DOHH2 (cell line): ENCODE measurements around the gene MTRR.

ENCODE experiments used
- H3F3A ChIP-seq: fragments of 200-600 bp; sonication (generic), shearing (Covaris generic); 2 replicates; pipeline ENCODE4 v1.6.0; 2016; ENCODE audit warnings: antibody characterized with exemption, mild to moderate bottlenecking; ENCODE audit not compliant: control insufficient read depth, insufficient read depth
- H3K27ac ChIP-seq: fragments of 200-600 bp; sonication (generic); 2 replicates; pipeline ENCODE4 v1.5.1; 2014; ENCODE audit warnings: low read depth, mild to moderate bottlenecking, low read length, moderate library complexity
- H3K27me3 ChIP-seq: fragments of 200-600 bp; sonication (generic); 2 replicates; pipeline ENCODE4 v1.6.1; 2014; ENCODE audit warnings: mild to moderate bottlenecking, low read length, mixed read lengths; ENCODE audit not compliant: control insufficient read depth
- H3K36me3 ChIP-seq: fragments of 200-600 bp; sonication (generic); 2 replicates; pipeline ENCODE4 v1.6.1; 2014; ENCODE audit warnings: mild to moderate bottlenecking, low read length, moderate library complexity, mixed read lengths; ENCODE audit not compliant: control insufficient read depth
- H3K4me1 ChIP-seq: fragments of 200-600 bp; sonication (generic); 2 replicates; pipeline ENCODE4 v1.6.1; 2014; ENCODE audit warnings: mild to moderate bottlenecking, low read length, mixed read lengths; ENCODE audit not compliant: control insufficient read depth
- H3K4me2 ChIP-seq: fragments of 200-600 bp; sonication (generic); 2 replicates; pipeline ENCODE4 v1.6.0; 2014; ENCODE audit warnings: mild to moderate bottlenecking, low read length, moderate library complexity
- H3K4me3 ChIP-seq: fragments of 200-600 bp; sonication (generic); 2 replicates; pipeline ENCODE4 v1.5.1; 2014; ENCODE audit warnings: mild to moderate bottlenecking, low read length, mixed read lengths
- H3K79me2 ChIP-seq: fragments of 200-600 bp; sonication (generic); 2 replicates; pipeline ENCODE4 v1.6.1; 2014; ENCODE audit warnings: mild to moderate bottlenecking, low read length, mixed read lengths; ENCODE audit not compliant: control insufficient read depth
- H3K9me2 ChIP-seq: fragments of 200-600 bp; sonication (generic); replicated peaks from 2 replicates; pipeline ENCODE4 v1.6.1; 2014; ENCODE audit warnings: mild to moderate bottlenecking, low read length, mixed read lengths; ENCODE audit not compliant: control insufficient read depth
- H3K9me3 ChIP-seq: fragments of 200-600 bp; sonication (generic); 2 replicates; pipeline ENCODE4 v1.6.1; 2014; ENCODE audit warnings: antibody characterized with exemption, low read length, mixed read lengths; ENCODE audit not compliant: control insufficient read depth, insufficient read depth
- H4K20me1 ChIP-seq: fragments of 200-600 bp; sonication (generic); 2 replicates; pipeline ENCODE4 v1.6.0; 2014; ENCODE audit warnings: low read depth, mild to moderate bottlenecking, antibody characterized with exemption, low read length, moderate library complexity; ENCODE audit not compliant: control insufficient read depth, insufficient read depth
- EZH2phosphoT487 ChIP-seq: fragments of 200-600 bp; sonication (generic); IDR thresholded peaks from 2 replicates; pipeline ENCODE4 v1.6.1; 2017; ENCODE audit warnings: borderline replicate concordance, mild to moderate bottlenecking, antibody characterized with exemption, low read length, moderate library complexity, mixed read lengths
- TF ChIP-seq, protein P1 (sequence below): fragments of 200-600 bp; sonication (generic); IDR thresholded peaks from one replicate; pipeline ENCODE4 v1.5.1; 2014; ENCODE audit warnings: antibody characterized with exemption, mild to moderate bottlenecking, low read depth, low read length; ENCODE audit not compliant: poor library complexity, severe bottlenecking

MTRR gene

DNA sequence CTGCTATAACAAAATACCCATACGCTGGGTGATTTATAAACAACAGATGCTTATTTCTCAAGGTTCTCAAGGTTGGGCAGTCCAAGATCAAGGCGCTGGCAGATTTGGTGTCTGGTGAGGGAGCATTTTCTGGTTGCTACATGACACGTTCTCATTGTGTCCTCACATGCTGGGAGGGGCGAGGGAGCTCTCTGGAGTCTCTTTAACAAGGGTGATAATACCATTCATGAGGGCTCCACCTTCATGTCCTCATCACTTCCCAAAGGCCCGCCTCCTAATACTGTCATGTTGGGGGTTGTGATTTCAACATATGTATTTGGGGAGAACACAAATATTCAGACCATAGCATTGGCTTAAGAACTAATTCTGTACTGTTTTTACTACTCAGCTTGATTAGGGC, 22.6 kb upstream of the MTRR start:
- Histone ChIP-seq H3K79me2 (no peaks in the 10 kb centered on the region), H3K9me2 (no peaks in the 10 kb centered on the region), H3K4me1 (no peaks in the 10 kb centered on the region), H4K20me1 (no peaks in the 10 kb centered on the region), H3K27me3 (peaks cover 2% of the 10 kb centered on the region), H3F3A (no peaks in the 10 kb centered on the region), H3K9me3 (no peaks in the 10 kb centered on the region; the same call in 1 of the 2 replicates), H3K4me2 (no peak overlapping the region), H3K36me3 (no peaks in the 10 kb centered on the region), H3K4me3 (no peak overlapping the region), H3K27ac (no peak overlapping the region)
- no peak for TF ChIP-seq EZH2phosphoT487
- TF ChIP-seq, protein P1, sequence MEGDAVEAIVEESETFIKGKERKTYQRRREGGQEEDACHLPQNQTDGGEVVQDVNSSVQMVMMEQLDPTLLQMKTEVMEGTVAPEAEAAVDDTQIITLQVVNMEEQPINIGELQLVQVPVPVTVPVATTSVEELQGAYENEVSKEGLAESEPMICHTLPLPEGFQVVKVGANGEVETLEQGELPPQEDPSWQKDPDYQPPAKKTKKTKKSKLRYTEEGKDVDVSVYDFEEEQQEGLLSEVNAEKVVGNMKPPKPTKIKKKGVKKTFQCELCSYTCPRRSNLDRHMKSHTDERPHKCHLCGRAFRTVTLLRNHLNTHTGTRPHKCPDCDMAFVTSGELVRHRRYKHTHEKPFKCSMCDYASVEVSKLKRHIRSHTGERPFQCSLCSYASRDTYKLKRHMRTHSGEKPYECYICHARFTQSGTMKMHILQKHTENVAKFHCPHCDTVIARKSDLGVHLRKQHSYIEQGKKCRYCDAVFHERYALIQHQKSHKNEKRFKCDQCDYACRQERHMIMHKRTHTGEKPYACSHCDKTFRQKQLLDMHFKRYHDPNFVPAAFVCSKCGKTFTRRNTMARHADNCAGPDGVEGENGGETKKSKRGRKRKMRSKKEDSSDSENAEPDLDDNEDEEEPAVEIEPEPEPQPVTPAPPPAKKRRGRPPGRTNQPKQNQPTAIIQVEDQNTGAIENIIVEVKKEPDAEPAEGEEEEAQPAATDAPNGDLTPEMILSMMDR, result no peak

DNA sequence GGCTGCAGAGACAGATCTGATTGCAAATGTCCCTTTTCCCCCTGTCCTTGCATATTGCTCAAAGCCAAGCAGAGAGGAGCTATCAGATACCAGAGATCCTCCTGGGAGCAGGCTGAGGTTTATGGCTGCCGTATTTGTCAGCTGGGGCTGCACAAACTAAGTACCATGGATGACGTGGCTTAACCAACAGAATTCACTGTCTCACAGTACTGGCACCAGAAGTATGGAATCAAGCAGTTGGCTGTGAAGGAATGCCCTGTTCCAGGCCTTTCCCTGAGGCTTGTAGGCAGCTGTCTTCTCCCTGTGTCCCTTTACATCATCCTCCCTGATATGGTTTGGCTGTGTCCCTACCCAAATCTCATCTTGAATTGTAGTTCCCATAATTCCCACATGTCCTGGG, 20.7 kb upstream of the MTRR start:
- H3K4me2 ChIP-seq, result no peak overlapping the region

DNA sequence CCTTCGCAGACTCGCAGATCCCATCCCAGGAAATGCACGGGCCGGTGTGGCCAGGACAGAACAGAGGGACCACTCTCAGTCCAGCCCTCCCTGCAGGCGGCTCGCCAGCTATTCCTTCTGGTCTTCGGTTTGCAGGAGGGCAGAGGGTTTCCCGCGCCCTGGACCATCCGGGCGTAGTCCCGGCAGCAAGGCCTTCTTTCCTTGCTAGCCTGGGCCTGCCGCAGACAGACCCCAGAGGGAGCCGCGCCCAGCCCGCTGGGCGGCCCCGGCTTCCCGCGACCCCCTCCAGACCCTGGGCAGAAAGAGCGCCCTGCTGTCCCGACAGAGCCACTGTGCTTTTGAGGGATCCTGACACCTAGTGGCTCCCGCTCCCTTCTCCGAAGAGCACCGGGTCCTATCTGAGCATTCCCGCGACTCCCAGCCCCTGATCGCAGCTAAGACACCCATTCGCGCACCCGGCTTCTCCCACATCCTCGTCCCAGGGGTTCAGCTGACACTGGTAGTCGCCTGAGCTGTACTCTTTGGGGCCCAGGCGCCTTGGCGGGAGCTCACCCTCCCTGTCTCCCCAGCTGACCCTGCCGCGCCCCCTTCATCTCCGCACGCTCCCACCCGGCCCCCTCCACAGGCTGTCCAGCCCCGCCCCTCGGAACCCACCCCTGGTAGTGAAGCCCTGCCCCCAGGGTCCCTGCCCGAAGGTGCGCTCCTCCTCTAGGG, 19.1 kb upstream of the MTRR start:
- no peaks in the 10 kb centered on the region for H3K4me1 ChIP-seq
- H3K27me3 ChIP-seq, result peaks cover 2% of the 10 kb centered on the region; the same call in 1 of the 2 replicates
- no peak for TF ChIP-seq EZH2phosphoT487
- TF ChIP-seq, protein P1, result no peak
- no peaks in the 10 kb centered on the region for H3K36me3 ChIP-seq
- H3K4me3 ChIP-seq, result no peak overlapping the region
- no peak overlapping the region for H3K27ac ChIP-seq
- H3K9me3 ChIP-seq, result no peaks in the 10 kb centered on the region; the same call in 1 of the 2 replicates
- no peaks in the 10 kb centered on the region for H4K20me1 ChIP-seq
- no peaks in the 10 kb centered on the region for H3F3A ChIP-seq
- no peaks in the 10 kb centered on the region for H3K79me2 ChIP-seq
- H3K4me2 ChIP-seq, result no peak overlapping the region
- no peaks in the 10 kb centered on the region for H3K9me2 ChIP-seq

More for the DNA sequence above, 20.7 kb upstream of the MTRR start:
- Histone ChIP-seq H3K4me1 (no peaks in the 10 kb centered on the region), H3K27me3 (peaks cover 2% of the 10 kb centered on the region), H3K27ac (no peak overlapping the region), H3K9me2 (no peaks in the 10 kb centered on the region), H3K79me2 (no peaks in the 10 kb centered on the region), H4K20me1 (no peaks in the 10 kb centered on the region), H3F3A (no peaks in the 10 kb centered on the region), H3K9me3 (no peaks in the 10 kb centered on the region; the same call in 1 of the 2 replicates), H3K36me3 (no peaks in the 10 kb centered on the region), H3K4me3 (no peak overlapping the region)
- TF ChIP-seq, protein P1, result no peak
- TF ChIP-seq EZH2phosphoT487, result no peak
